Activated T-cell treated with anti-CD3 and anti-CD28 coated beads, Interleukin-2, amount 50 U/mL, for 4 hours (primary cell): ENCODE measurements around the gene REEP6. TPM values are rescaled to one million over a fixed set of nuclear protein-coding genes. Genes with fewer than 3 reads are reported as not detected.
A peak's percentile ranks its signal among the peaks of the same experiment; 100 is the strongest.
"Not testable (repeated sequence)": the region's sequence is repeated elsewhere in the genome, so short reads cannot be mapped to it uniquely, and the experiment has no call there.

Experiments used
- ATAC-seq, 2 donors: fragments of 200-7000 bp; cut with Tn5 transposase; one replicate each; pipeline ENCODE4 v1.10.0; 2021
- DNase-seq: peaks from one replicate; pipeline ENCODE4 v3.0.0-alpha.2; 2020
- H3K27me3 Mint-ChIP-seq: one replicate; pipeline ENCODE4 v1.8.0; 2021; ENCODE audit warnings: low read depth, mixed read lengths
- H3K36me3 Mint-ChIP-seq: one replicate; pipeline ENCODE4 v1.8.0; 2022; ENCODE audit warnings: mixed read lengths; ENCODE audit not compliant: insufficient read depth
- H3K4me1 Mint-ChIP-seq: one replicate; pipeline ENCODE4 v1.8.0; 2021; ENCODE audit warnings: low read depth, mixed read lengths
- H3K4me3 Mint-ChIP-seq: one replicate; pipeline ENCODE4 v1.8.0; 2021; ENCODE audit warnings: mild to moderate bottlenecking, moderate library complexity, mixed read lengths
- H3K9me3 Mint-ChIP-seq: one replicate; pipeline ENCODE4 v1.8.0; 2021; ENCODE audit warnings: mixed read lengths
- total RNA-seq, 3 donors: library from RNA; stranded (reverse); gene quantifications; one replicate each; pipeline ENCODE4 v1.2.1, GENCODE V29; 2021

The REEP6 gene
- total RNA-seq, 3 donors from 2014 or later: 1.8 to 3.4 (median 1.9) TPM

DNA sequence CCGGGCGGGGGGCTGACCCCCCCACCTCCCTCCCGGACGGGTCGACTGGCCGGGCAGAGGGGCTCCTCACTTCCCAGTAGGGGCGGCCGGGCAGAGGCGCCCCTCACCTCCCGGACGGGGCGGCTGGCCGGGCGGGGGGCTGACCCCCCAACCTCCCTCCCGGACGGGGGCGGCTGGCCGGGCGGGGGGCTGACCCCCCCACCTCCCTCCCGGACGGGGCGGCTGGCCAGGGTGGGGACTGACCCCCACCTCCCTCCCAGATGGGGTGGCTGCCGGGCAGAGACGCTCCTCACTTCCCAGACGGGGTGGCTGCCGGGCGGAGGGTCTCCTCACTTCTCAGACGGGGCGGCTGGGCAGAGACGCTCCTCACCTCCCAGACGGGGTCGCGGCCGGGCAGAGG, 8.2 kb downstream of the REEP6 start:
- not testable (repeated sequence) for DNase-seq, H3K4me1 Mint-ChIP-seq, H3K27me3 Mint-ChIP-seq, ATAC-seq, H3K9me3 Mint-ChIP-seq, H3K4me3 Mint-ChIP-seq, H3K36me3 Mint-ChIP-seq

DNA sequence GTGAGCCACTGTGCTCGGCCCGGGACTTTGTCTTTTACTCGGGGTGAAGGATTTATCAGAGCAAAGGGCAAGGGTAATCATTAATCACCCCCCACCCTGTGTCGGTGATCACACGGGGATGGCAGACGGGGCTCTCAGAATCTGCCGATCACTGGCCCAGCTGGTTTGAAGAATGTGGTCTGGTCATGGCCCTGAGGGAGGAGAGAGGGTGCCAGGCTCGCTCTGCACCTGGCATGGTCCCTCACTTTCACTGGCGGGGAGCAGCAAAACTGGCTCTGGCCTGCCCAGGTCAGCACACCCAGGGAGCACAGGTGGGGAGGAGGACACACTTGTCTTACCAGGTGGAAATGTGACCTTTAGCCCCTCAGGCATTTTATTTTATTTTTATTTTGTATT, 10.2 kb downstream of the REEP6 start:
- ATAC-seq: no peak

DNA sequence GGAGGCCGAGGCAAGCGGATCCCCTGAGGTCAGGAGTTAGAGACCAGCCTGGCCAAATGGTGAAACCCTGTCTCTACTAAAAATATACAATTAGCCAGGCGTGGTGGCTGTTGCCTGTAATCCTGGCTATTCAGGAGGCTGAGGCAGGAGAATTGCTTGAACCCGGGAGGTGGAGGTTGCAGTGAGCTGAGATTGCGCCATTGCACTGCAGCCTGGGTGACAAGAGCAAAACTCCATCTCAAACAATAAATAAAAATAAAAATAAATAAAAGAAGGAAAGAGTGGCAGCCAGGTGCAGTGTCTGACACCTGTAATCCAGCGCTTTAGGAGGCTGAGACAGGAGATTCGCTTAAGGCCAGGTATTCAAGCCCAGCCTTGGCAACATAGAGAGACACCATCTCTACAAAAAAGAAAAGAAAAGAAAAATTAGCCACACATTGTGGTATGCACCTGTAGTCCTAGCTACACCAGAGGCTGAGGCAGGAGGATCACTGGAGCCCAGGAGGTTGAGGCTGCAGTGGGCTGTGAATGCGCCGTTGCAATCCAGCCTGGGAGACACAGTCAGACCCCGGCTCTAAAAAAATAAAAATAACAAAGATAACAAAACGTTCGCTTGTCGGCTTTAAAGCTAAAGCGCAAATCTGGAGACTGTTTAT, 11.6 kb downstream of the REEP6 start:
- peaks cover 4% of the 10 kb centered on the region for H3K4me1 Mint-ChIP-seq
- ATAC-seq (no peak), DNase-seq (no peak)
- H3K9me3 Mint-ChIP-seq: no peaks in the 10 kb centered on the region
- no peaks in the 10 kb centered on the region for H3K36me3 Mint-ChIP-seq
- H3K4me3 Mint-ChIP-seq: no peak overlapping the region
- H3K27me3 Mint-ChIP-seq: peaks cover 3% of the 10 kb centered on the region

More for the DNA sequence above, 10.2 kb downstream of the REEP6 start:
- H3K4me3 Mint-ChIP-seq: no peak overlapping the region
- DNase-seq: no peak
- H3K36me3 Mint-ChIP-seq: no peaks in the 10 kb centered on the region
- no peaks in the 10 kb centered on the region for H3K9me3 Mint-ChIP-seq
- no peaks in the 10 kb centered on the region for H3K4me1 Mint-ChIP-seq
- peaks cover 4% of the 10 kb centered on the region for H3K27me3 Mint-ChIP-seq

DNA sequence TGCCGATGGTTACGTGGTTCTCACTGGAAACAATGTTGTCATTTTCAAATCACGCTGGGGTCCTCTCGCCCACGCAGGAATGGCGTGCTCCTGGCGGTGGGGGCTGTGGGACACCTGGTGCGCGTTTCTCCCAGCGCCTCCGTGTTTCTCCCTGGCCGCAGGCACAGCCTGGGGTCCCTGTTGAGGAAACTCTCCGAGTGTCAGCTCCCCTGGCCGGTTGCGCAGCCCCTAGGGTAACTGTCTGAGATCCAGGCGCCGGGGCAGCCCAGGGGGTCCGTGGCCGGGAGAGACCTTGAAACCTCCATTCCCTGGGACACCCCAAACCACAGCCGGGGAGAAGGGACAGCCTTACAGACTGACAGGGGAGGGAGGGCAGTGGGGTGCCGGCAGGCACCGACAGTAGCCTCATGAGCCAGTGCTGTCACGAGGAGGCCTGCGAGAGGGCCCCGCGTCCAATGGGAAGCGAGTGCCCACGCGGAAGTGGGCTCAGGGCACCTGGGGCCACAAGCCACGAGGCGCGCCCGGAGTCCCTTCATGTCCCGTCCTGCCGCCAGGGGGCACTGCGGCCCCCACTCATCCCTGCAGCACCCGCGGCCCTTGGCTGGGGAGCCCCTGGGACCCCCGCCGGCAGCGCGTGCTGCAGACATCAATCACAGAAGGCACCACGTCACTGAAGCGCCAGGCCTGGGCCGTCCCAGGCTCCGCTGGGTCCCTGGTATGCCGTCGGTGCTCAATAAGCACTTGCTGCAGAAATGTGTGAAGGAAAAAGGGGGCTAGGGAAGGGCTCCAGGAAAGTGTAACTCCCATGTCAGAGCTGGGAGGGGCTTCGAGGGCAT, 12.3 kb downstream of the REEP6 start:
- Mint-ChIP-seq H3K27me3 (peaks cover 3% of the 10 kb centered on the region), H3K4me1 (peaks cover 8% of the 10 kb centered on the region), H3K4me3 (no peak overlapping the region), H3K36me3 (no peaks in the 10 kb centered on the region), H3K9me3 (no peaks in the 10 kb centered on the region)
- DNase-seq (peak; percentile 61), ATAC-seq (peak; percentile 38 to 47)

DNA sequence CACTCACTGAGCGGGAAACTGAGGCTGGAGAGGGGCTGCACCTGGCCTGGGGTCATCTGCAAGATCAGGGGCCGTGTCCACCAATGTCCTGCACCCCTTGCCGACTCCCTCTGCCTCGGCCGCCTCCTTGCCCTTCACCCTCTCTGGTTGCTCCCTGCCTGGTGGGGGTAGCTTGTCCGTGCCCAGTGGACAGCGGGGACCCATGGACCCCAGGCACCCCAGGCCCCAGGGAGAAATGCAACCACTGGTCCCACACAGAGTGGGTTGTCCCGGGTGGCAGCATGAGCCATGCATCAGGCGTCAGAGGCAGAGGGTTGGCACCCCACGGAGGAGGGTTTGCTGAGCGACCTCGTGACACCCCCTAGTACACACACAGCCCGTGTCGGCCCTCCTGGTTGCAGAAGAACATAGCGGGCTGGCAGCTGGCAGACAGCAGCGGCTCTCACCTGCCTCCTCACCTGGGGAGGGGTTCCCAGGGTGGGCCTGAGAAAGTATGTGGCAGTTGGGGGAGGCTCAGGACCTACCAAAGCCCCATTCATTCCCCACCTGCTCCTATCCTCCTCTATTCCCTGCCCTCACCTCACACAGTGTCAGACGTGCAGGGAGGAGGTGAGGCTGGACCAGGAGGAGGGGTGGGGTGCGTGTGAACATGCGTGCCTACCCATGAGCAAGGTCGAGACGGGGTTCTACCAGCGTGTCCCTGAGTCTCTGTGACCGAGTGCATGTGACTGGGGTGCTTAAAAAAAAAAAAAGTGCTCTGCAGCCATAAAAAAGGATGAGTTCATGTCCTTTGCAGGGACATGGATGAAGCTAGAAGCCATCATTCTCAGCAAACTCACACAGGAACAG, 13.2 kb downstream of the REEP6 start:
- Mint-ChIP-seq H3K36me3 (no peaks in the 10 kb centered on the region), H3K9me3 (no peaks in the 10 kb centered on the region), H3K4me3 (no peak overlapping the region), H3K4me1 (peaks cover 10% of the 10 kb centered on the region), H3K27me3 (peaks cover 3% of the 10 kb centered on the region)
- DNase-seq (no peak), ATAC-seq (no peak)

DNA sequence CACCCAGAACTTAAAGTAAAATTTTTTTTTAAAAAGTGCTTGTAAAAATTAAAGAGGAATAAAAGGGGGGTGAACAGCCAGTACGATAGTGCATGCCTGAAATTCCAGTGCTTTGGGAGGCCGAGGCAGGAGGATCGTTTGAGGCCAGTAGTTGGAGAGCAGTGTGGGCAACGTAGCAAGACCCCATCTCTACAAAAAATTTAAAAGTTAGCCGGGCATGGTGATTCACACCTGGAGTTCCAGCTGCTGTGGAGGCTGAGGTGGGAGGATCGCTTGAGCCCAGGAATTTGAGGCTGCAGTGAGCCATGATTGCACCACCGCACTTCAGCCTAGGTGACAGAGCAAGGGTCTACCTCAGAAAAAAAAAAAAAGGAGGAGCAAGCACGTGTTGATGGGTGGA, 14.0 kb downstream of the REEP6 start:
- no peak for DNase-seq
- Mint-ChIP-seq H3K36me3 (no peaks in the 10 kb centered on the region), H3K9me3 (no peaks in the 10 kb centered on the region), H3K27me3 (peaks cover 3% of the 10 kb centered on the region), H3K4me1 (peaks cover 12% of the 10 kb centered on the region), H3K4me3 (no peak overlapping the region)
- ATAC-seq: no peak

DNA sequence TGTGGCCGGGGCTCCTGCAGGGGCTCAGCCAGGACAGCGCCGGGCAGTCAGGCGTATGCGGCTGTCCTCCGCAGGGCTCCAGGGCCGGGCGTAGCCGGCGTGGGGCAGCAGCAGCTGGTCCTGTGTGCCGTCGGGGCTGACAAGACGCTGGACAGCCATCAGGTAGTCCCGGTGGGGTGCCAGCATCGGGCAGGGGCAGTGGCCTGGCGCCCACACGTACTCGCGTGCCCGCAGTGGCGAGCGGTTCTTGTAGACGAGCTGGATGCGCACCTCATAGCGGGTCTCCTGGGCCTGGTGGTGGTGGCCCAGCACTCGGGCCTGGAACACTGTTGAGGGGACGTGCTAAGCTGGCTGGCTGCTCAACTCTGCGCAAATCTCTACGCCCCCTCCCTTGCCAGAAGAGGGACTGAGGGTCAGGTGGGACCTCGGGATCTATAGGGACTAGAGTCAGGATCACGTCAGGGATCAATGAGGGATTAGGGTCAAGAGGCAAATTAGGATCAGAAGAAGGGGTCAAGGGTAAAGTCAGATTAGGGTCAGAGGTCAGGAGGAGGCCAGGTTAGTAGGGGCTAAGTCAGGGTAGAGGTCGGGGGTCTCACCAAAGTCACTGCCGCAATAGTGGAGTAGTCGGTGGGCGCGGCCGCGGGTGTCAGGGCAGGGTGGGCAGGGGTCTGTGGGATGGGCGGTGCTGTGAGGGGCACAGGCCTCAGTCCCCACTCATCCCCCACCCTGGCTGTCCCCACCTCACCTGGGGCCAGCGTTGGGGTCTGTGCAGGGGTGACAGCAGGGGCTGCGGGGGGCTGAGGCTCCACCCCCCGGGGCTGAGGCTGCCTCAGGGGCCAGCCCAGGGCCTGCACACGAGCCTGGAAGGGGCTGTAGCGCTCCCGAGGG, 15.3 kb downstream of the REEP6 start:
- H3K36me3 Mint-ChIP-seq: no peaks in the 10 kb centered on the region
- H3K27me3 Mint-ChIP-seq: peaks cover 5% of the 10 kb centered on the region

DNA sequence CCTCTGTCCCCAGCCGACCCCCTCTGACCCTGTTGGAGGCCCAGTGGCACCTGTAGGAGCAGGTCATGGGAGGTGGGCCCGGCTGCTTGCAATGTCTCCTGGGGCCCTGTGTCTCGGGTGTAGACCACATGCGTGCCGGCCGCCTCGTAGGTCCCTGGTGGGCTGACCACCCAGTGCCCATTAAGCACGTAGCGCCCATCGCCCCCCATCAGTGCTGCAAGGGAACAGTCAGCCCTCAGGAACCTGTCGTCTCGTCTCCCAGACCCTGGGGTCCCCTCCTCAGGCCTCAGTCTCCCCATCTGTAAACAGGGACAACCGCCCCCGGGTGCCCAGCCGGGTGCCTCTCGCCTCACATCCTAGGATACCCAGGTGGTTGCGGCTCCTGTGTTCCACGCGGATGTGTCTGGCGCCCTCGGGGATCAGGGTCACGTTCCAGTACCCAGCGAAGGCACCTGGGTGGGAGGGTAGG, 16.2 kb downstream of the REEP6 start:
- Mint-ChIP-seq H3K9me3 (no peaks in the 10 kb centered on the region), H3K36me3 (no peaks in the 10 kb centered on the region), H3K27me3 (peaks cover 6% of the 10 kb centered on the region), H3K4me1 (peaks cover 15% of the 10 kb centered on the region), H3K4me3 (no peak overlapping the region)
- DNase-seq: no peak
- ATAC-seq: no peak

More for the DNA sequence above, 15.3 kb downstream of the REEP6 start:
- Mint-ChIP-seq H3K9me3 (no peaks in the 10 kb centered on the region), H3K4me3 (no peak overlapping the region), H3K4me1 (peaks cover 14% of the 10 kb centered on the region)
- ATAC-seq (no peak), DNase-seq (no peak)

DNA sequence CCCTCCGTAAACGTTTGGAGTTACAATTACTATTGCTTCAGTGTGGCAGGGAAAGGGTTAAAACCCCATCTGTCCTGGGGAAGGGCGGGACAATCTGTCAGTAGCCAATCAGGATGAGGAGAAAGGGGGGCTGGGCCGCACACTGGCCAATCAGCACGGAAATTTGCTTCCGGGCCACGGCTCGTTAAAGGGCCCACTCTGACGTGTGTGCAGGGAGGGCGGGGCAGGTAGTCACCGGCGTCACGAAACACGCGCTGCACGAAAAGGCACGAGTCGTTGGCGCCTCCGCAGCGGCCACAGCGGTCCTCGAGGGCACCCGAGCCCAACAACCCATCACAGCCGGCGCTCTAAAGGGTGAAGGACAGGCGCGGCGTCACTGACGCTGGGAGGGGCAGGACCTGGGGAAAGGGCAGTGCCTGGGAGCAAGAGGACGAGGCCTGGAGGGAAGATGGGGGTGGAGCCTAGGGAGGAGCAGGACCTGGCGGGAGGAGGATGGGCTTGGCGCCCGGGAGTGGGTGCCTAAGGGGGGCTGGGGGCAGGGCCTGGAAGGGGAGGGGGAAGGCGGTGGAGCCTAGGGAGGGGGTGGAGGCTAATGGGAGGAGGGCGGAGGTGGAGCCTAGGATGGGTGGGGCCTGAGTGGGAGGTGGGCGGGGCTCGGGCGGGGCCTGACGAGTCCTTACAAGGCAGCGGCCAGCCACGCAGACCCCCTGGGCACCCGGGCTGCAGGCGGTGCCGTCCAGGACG, 17.0 kb downstream of the REEP6 start:
- ATAC-seq (peak; percentile 92), DNase-seq (peak; percentile 89)
- H3K4me3 Mint-ChIP-seq: peak overlapping the region; percentile 84
- H3K4me1 Mint-ChIP-seq: peaks cover 15% of the 10 kb centered on the region
- peaks cover 6% of the 10 kb centered on the region for H3K27me3 Mint-ChIP-seq
- no peaks in the 10 kb centered on the region for H3K36me3 Mint-ChIP-seq
- H3K9me3 Mint-ChIP-seq: no peaks in the 10 kb centered on the region

DNA sequence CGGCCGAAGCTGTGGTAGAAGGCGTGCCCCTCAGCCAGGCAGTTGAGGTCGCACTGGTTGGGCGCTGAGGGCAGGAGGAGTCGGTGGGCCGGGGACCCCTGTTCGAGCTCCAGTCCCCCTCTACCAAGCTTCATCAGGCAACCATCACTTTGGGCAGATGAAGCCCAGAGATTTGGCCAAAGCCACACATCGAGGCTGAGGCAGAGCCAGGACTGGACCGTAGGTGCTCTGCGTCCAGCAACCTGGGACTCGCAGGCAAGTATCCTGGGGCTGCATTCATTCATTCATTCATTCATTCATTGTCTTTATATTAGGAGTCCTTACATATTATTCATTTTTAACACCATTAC, 17.5 kb downstream of the REEP6 start:
- H3K27me3 Mint-ChIP-seq: peaks cover 6% of the 10 kb centered on the region
- no peak for DNase-seq
- no peak for ATAC-seq
- H3K9me3 Mint-ChIP-seq: no peaks in the 10 kb centered on the region
- no peaks in the 10 kb centered on the region for H3K36me3 Mint-ChIP-seq
- H3K4me3 Mint-ChIP-seq: no peak overlapping the region
- H3K4me1 Mint-ChIP-seq: peaks cover 15% of the 10 kb centered on the region

DNA sequence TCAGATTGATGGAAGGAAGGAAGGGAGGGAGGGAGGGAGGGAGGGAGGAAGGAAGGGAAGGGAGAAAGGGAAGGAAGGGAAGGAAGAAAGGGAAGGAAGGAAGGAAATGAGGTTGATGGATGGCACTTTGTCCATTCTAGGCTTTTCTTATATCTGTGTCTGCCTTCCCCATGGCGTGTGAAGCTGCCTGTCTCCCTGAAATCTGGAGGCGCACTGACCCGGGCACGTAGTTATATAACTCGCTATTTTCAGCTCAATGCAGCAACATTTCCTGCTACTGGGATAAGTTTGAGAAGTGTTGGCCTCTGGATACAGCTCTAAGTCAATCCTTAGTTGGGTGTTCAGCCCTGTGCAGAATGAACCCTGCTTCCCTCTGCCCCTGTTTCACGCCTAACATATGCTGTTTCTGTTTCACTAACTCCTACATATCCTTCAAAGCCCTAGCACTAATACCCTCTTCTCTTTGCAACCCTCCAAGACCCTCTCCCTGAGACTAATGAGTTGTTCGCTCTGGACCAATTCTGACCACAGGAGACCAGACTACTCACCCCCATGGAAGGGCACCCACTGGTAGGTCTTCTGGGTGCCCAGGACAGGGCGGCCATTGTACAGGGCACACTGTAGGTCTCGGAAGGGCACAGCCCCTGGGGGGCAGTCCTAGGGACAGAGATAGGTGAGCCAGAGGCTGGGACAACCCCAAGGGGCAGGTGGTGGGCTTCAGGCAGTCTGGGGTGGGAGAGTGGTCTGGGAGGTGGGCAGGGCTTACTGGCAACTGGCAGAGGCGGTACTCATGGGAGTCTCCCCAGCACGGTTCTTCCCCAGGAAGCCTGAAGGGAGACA, 18.8 kb downstream of the REEP6 start:
- Mint-ChIP-seq H3K4me3 (no peak overlapping the region), H3K4me1 (peaks cover 15% of the 10 kb centered on the region), H3K9me3 (no peaks in the 10 kb centered on the region), H3K27me3 (peaks cover 5% of the 10 kb centered on the region), H3K36me3 (no peaks in the 10 kb centered on the region)
- ATAC-seq (no peak), DNase-seq (no peak)

DNA sequence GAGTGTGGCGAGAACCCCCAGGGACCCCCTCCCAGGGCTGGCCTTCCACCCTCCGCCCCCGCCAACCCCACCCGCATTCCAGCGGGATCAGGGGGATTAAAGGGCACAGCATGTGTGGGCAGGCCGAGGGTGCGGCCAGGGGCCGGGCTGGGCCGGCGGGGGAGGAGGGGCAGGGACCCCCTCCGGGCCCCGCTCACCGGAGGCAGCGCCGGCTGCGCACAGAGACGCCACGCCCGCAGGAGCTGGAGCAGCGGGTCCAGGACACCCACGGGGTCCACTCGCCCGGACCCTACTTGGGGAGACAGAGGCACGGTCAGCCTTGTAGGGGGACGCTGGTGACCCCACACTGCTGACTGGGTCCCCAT, 19.4 kb downstream of the REEP6 start:
- H3K9me3 Mint-ChIP-seq: no peaks in the 10 kb centered on the region
- no peaks in the 10 kb centered on the region for H3K36me3 Mint-ChIP-seq
- DNase-seq (no peak), ATAC-seq (no peak)
- peaks cover 15% of the 10 kb centered on the region for H3K4me1 Mint-ChIP-seq
- peaks cover 5% of the 10 kb centered on the region for H3K27me3 Mint-ChIP-seq
- no peak overlapping the region for H3K4me3 Mint-ChIP-seq
